ENCODE results near the gene SLC22A23. TPM values are rescaled to one million over a fixed set of nuclear protein-coding genes. Genes with fewer than 3 reads are reported as not detected.

SLC22A23 gene
- total RNA-seq, 1 donor from 2014 or later: 5.4 TPM

GRCh38 chr6:3226481-3227362 is 230.1 kb downstream of the SLC22A23 start:
- DNase-seq (no peak), ATAC-seq (ENCODE audit: poor library complexity) (no peak)
- intact Hi-C loops (cut with DNase I): no loop called here

DNA sequence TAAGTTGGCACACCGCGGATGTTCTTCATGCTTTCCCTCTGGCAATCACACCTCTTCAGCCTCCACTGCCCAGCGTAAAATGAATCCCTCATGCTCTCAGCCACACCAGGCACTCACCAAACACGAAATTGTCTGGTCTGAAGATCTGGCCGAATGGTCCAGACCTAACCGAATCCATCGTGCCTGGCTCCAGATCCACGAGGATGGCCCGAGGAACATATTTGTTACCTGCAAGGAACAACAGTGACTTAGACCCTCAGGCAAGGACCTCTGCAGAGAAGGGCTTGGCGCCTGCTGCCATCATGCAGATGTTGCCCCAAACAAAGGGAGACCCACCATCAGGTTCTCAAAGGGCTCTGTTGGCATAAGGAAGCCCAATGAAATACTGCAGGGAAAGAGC is 230.8 kb downstream of the SLC22A23 start:
- DNase-seq: no peak
- no peak for ATAC-seq (ENCODE audit: poor library complexity)
- intact Hi-C loops (cut with DNase I): no loop called here

GRCh38 chr6:3222506-3223038 is 234.3 kb downstream of the SLC22A23 start:
- ATAC-seq (ENCODE audit: poor library complexity) (no peak), DNase-seq (no peak)
- intact Hi-C loops (cut with DNase I): no loop called here

GRCh38 chr6:3221578-3221977 is 235.3 kb downstream of the SLC22A23 start:
- ATAC-seq (ENCODE audit: poor library complexity) (no peak), DNase-seq (no peak)
- intact Hi-C loops (cut with DNase I): no loop called here

DNA sequence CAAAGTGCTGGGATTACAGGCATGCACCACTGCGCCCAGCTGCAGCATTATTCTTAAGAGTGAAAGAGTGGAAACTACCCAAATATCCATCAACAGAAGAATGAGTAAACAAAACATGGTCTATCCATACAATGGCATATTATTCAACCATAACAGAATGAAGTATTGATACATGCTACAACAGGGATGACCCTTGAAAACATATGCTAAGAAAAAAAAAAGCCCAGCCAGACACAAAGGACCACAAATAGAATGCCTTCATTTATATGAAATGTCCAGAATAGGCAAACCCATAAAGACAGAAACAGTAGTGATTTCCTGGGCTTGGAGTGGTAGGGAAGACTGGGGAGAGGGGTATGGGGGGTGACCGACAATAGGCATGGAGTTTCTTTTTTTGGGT is 236.5 kb downstream of the SLC22A23 start:
- DNase-seq: no peak
- intact Hi-C loops (cut with DNase I): no loop called here
- ATAC-seq (ENCODE audit: poor library complexity): no peak

Other genes with a start within 250 kb of the SLC22A23 start
- gene TUBB2B, start 229.4 kb downstream of the SLC22A23 start, total RNA-seq: 1.3 TPM
- 8.9 TPM for gene PSMG4, start 198.1 kb downstream of the SLC22A23 start, total RNA-seq

All from Right ventricle myocardium superior (tissue), 1 donor.